Measurements from ENCODE around the gene FRMD5.
"Not testable (repeated sequence)": the region's sequence is repeated elsewhere in the genome, so short reads cannot be mapped to it uniquely, and the experiment has no call there.

Gene FRMD5

DNA sequence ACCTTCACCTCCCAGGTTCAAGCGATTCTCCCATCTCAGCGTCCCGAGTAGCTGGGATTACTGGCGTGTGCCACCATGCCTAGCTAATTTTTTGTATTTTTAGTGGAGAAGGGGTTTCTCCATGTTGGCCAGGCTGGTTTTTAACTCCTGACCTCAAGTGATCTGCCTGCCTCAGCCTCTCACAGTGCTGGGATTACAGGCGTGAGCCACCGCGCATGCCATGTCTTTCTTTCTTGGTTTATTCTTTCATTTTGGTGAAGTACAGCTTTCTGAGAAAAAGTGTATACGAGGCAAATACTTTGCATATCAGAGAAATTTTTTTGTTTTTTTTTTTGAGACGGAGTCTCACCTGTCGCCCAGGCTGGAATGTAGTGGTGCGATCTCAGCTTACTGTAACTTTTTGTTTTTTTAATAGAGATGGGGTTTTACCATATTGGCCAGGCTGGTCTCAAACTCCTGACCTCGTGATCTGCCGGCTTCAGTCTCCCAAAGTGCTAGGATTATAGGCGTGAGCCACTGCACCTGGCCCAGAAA, 363.5 kb downstream of the FRMD5 start:
- not testable (repeated sequence) for DNase-seq (ENCODE audit: low read depth)

DNA sequence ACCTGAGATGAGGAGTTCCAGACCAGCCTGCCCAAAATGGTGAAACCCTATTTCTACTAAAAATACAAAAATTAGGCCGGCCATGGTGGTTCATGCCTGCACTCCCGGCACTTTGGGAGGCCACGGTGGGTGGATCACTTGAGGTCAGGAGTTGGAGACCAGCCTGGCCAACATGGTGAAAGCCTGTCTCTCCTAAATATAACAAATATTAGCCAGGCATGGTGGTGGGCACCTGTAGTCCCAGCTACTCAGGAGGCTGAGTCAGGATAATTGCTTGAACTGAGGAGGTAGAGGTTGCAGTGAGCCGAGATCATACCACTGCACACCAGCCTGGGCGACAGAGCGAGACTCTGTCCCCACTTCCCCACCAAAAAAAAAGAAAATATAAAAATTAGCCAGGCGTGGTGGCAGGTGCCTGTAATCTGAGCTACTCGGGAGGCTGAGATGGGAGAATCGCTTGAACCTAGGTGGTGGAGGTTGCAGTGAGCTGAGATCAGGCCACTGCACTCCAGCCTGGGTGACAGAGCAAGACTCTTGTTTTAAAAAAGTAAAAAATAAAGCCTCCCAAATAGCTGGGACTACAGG, 364.3 kb downstream of the FRMD5 start:
- not testable (repeated sequence) for DNase-seq (ENCODE audit: low read depth)

DNA sequence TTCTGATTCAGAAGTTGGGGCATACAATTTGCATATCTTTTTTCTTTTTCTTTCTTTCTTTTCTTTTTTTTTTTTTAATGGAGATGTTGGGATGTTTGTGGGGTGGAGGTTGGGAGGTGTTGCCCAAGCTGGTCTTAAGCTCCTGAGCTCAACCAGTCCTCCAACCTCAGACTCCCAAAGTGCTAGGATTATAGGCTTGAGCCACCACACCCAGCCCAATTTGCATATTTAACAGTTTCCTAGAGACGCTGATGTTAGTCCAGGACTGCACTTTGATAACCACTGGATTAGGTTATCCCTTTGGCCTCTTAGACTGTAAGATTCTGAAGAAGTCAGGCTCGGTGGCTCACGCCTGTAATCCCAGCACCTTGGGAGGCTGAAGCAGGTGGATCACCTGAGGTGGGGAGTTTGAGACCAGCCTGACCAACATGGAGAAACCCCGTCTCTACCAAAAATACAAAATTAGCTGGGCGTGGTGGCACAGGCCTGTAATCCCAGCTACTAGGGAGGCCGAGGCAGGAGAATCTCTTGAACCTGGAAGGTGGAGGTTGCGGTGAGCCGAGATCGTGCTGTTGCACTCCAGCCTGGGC, 365.0 kb downstream of the FRMD5 start:
- DNase-seq (ENCODE audit: low read depth) = not testable (repeated sequence)

DNA sequence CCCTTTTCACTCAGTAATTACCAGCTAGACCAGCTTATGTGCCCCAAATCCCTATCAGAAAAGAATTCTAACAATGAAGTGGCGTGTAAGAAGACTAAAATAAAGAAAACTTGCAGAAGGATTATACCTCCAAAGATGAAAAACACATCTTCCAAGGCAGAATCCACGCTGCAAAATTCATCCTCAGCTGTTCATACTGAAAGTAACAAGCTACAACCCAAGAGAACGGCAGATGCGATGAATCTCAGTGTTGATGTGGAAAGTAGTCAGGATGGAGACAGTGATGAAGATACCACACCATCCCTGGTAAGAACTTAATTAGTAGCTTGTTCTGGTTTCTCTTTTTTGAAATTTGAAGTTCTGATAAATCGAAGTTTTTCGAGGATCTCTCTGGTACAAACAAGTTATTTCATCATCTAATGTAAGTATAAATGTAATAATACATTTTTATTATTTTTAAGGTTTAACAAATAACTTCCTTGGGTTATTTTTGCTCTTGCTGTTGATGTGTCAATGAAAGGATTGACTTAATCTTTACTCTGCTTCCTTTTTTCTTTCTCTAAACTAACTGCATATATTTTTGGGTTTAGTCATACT, 366.9 kb downstream of the FRMD5 start:
- no peak for DNase-seq (ENCODE audit: low read depth)

DNA sequence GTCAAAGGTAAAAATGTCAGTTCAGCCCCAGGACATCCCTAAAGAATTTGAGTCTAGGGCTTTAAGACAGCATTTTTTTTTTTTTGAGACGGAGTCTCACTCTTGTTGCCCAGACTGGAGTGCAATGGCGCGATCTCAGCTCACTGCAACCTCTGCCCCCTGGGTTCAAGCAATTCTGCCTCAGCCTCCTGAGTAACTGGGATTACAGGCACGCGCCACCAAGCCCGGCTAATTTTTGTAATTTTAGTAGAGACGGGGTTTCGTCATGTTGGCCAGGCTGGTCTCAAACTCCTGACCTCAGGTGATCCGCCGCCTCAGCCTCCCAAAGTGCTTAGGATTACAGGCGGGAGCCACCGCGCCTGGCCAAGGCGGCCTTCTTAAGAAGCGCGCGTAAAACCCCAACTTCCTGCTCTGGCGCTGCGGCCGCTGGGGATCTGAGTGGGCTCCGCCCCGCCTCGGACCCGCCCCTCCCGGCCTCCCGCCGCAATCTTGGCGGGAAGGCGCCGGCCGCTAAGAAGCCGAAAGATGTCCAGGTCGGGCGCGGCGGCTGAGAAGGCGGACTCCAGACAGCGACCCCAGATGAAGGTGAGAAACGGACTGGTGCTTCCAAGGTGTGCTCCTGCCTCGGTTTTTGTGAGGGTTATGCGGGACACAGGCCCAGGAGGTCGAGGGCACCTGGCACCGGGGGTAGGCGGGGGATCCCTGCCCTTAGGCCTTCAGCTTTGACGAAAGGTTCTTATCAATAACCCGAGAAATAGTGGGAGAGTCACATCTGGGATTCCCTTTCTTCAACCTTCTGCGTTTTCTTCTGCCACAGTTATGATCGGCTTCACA, 368.3 kb downstream of the FRMD5 start, which contains the start of gene WDR76:
Gene WDR76 (plus strand): TSS at position 495 of the 834 bp plus-strand sequence. CDS start 31 bp downstream, at position 526.
- DNase-seq (ENCODE audit: low read depth) = no peak

DNA sequence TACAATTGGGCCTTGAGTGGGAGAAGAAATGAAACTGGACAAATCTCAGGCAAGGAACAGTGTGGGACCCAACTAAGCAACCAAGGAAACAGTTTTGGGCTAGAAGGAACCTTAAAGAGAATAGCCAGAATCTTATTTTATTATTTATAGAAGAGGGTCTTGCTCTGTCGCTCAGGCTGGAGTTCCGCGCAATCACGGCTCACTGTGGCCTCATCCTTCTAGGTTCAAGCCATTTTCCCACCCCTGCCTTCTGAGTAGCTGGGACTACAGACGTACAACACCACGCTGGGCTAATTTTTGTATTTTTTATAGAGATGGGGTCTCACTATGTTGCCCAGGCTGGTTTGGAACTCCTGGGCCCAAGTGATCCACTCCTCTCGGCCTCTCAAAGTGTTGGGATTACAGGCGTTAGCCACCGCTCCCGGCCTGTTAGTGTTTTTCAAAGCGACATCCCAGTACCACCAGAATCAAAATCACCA, 369.0 kb downstream of the FRMD5 start:
- DNase-seq (ENCODE audit: low read depth) = no peak

DNA sequence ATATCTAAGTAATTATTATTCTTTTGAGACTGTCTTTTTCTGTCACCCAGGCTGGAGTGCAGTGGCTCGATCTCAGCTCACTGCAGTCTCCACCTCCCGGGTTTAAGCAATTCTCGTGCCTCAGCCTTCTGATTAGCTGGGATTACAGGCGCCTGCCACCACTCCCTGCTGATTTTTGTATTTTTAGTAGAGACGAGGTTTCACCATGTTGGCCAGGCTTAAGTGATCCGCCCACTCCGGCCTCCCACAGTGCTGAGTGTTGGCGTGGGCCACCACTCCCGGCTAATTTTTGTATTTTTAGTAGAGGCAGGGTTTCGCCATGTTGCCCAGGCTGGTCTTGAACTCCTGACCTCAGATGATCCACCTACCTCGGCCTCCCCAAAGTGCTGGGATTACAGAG, 369.8 kb downstream of the FRMD5 start:
- DNase-seq (ENCODE audit: low read depth) = not testable (repeated sequence)

DNA sequence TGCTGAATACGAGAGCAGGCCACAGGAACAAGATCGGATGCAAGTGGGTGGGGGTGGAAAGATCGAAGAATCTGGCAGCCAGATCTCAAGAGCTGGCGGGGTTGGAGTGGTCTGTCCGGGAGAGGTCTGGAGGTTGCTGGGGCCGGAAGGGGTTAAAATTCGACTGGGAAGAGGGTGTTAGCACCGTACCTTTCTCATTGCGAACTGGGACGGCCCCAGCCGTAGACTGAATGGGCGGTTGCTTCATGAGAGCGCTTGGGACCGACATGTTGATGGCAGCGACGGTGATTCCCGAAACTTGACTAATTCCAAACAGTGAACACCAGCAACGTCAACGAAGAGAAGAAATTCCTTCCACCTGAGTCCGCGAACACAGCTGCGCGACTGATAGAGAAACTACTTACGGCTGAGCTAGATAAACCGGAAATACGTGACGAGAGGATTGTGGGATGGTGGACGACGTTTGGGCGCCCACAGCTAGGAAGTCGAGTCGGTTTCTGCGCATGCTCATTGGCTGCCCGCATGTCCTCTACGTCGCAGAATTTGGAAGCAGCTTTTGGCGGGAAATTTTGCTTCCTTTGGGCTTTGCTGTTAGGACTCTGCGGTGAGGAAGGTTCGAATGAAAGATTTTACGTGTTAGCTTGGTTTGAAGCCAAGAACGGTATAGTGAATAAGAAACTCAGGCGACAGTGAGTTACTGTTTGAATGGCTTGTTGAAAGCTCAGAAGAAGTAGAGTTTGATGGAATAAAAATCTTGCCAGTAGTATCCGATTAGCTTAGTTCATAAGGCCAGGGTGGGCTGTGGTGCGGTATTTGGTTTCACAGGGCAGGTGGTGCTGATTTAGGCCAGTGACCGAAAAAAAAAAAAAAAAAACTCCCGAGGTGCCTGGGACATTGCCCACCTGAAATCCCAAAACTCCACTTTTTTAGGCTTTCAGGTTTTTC, 370.5 kb downstream of the FRMD5 start, which contains the start of gene MFAP1:
Gene MFAP1 (minus strand): TSS at position 389 of the 945 bp plus-strand sequence. CDS start 121 bp downstream, at position 268.
- peak; percentile 78 for DNase-seq (ENCODE audit: low read depth)

DNA sequence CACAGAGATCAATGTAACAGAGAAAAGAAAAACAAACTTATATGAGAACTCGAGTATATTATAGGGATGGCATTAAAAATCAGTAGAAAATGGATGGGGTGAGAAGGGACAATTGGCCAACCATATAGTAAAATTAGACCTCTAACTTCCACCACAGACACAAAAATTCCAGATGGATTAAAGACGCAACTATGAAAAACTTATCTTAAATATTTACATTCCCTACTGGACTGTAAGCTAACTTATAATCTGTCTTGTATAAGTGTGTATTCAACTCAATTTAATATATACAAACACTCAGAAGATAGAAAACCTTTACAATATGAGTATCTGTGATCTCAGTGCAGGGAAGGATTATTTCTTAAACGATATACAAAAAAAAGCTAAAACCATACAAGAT, 373.6 kb downstream of the FRMD5 start:
- no peak for DNase-seq (ENCODE audit: low read depth)
